Measurements from ENCODE around the gene CFAP299. TPM values are rescaled to one million over a fixed set of nuclear protein-coding genes. Genes with fewer than 3 reads are reported as not detected.

CFAP299 gene
- total RNA-seq, 4 donors from 2014 or later = not detected

DNA sequence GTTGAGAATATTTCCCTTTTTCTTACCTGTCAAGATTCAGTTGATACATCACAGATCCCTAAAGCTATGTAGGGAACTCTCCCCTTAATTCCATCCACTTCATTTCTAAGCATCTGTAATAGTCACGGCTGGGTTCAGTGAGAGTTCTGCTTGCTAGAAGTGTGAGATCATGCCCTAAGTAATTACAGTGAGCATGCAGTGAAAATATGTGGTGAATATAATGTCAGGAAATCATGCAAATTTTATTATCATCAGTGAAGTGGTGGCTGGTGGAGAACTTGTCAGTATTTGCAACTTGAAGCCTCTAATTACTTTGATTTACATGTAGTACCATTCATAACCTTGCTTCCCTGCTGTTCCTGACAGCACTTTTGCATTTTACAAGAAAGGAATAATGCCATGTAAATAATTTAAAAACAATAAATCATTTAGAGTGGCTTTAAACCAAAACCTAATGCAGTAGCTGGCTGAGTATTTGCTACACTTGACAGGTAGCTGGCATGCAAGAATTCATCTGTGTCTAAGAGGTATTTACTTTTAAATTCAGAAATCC lies 28.3 kb upstream of the CFAP299 start:
- H3K9me3 ChIP-seq = no peaks in the 10 kb centered on the region
- peaks cover 41% of the 10 kb centered on the region for H3K27me3 ChIP-seq
- WGBS = 5% methylated on average over 1 of the region's 1 CpG
- DNase-seq (ENCODE audit: low spot score in 2 of 2) = no peak
- no peak overlapping the region for H3K4me3 ChIP-seq
- no peak overlapping the region for H3K27ac ChIP-seq
- no peaks in the 10 kb centered on the region for H3K36me3 ChIP-seq
- TF ChIP-seq POLR2AphosphoS5 (IDR thresholded peaks at IDR 0.05) (no peak), EP300 (IDR thresholded peaks at IDR 0.05) (no peak), POLR2A (IDR thresholded peaks at IDR 0.05) (no peak)
- TF ChIP-seq, protein P1, sequence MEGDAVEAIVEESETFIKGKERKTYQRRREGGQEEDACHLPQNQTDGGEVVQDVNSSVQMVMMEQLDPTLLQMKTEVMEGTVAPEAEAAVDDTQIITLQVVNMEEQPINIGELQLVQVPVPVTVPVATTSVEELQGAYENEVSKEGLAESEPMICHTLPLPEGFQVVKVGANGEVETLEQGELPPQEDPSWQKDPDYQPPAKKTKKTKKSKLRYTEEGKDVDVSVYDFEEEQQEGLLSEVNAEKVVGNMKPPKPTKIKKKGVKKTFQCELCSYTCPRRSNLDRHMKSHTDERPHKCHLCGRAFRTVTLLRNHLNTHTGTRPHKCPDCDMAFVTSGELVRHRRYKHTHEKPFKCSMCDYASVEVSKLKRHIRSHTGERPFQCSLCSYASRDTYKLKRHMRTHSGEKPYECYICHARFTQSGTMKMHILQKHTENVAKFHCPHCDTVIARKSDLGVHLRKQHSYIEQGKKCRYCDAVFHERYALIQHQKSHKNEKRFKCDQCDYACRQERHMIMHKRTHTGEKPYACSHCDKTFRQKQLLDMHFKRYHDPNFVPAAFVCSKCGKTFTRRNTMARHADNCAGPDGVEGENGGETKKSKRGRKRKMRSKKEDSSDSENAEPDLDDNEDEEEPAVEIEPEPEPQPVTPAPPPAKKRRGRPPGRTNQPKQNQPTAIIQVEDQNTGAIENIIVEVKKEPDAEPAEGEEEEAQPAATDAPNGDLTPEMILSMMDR (IDR thresholded peaks at IDR 0.05) = no peak
- peaks cover 7% of the 10 kb centered on the region for H3K4me1 ChIP-seq

GRCh38 chr4:80307774-80308465 lies 27.6 kb upstream of the CFAP299 start:
- H3K9me3 ChIP-seq = no peaks in the 10 kb centered on the region
- WGBS = 38% methylated on average over 10 of the region's 10 CpGs
- no peak overlapping the region for H3K4me3 ChIP-seq
- peaks cover 39% of the 10 kb centered on the region for H3K27me3 ChIP-seq
- peaks cover 7% of the 10 kb centered on the region for H3K4me1 ChIP-seq
- no peak for TF ChIP-seq POLR2AphosphoS5 (IDR thresholded peaks at IDR 0.05)
- no peak for TF ChIP-seq EP300 (IDR thresholded peaks at IDR 0.05)
- TF ChIP-seq POLR2A (IDR thresholded peaks at IDR 0.05) = no peak
- TF ChIP-seq, protein P1 (IDR thresholded peaks at IDR 0.05) = no peak
- H3K36me3 ChIP-seq = no peaks in the 10 kb centered on the region
- no peak overlapping the region for H3K27ac ChIP-seq
- no peak for DNase-seq (ENCODE audit: low spot score in 2 of 2)

DNA sequence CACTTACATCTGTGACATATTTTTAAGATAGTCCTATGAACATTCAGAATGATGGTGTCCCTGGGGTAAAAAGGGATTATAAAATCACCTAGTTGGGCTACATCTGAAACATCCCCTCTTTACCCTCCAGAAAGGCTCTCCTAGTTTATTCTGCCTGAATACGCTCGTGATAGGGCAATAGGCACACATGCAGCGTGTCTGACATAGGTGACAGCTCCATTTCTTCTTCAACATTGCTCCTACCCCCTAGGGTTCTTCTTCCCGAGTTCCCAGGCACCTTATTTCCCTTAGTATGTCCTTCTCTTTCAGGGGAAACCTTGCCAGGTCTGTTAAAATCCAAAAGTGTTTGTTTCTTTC lies 27.1 kb upstream of the CFAP299 start:
- WGBS = 32% methylated on average over 4 of the region's 4 CpGs
- Histone ChIP-seq H3K27me3 (peaks cover 37% of the 10 kb centered on the region), H3K36me3 (no peaks in the 10 kb centered on the region), H3K4me1 (peaks cover 7% of the 10 kb centered on the region), H3K4me3 (no peak overlapping the region), H3K9me3 (no peaks in the 10 kb centered on the region), H3K27ac (no peak overlapping the region)
- DNase-seq (ENCODE audit: low spot score in 2 of 2) = no peak
- TF ChIP-seq, protein P1 (IDR thresholded peaks at IDR 0.05) = no peak
- no peak for TF ChIP-seq EP300 (IDR thresholded peaks at IDR 0.05)
- no peak for TF ChIP-seq POLR2AphosphoS5 (IDR thresholded peaks at IDR 0.05)
- TF ChIP-seq POLR2A (IDR thresholded peaks at IDR 0.05) = no peak

- no peak overlapping the region for H3K27ac ChIP-seq
- peaks cover 7% of the 10 kb centered on the region for H3K4me1 ChIP-seq
- H3K9me3 ChIP-seq = no peaks in the 10 kb centered on the region
- peaks cover 38% of the 10 kb centered on the region for H3K27me3 ChIP-seq
- 73% methylated on average over 5 of the region's 5 CpGs for WGBS
- no peak overlapping the region for H3K4me3 ChIP-seq
- TF ChIP-seq POLR2A (IDR thresholded peaks at IDR 0.05) (no peak), EP300 (IDR thresholded peaks at IDR 0.05) (no peak), POLR2AphosphoS5 (IDR thresholded peaks at IDR 0.05) (no peak)
- TF ChIP-seq, protein P1 (IDR thresholded peaks at IDR 0.05) = no peak
- no peak for DNase-seq (ENCODE audit: low spot score in 2 of 2)
- no peaks in the 10 kb centered on the region for H3K36me3 ChIP-seq
Measured at GRCh38 chr4:80309294-80310004, 26.1 kb upstream of the CFAP299 start.

- peaks cover 7% of the 10 kb centered on the region for H3K4me1 ChIP-seq
- WGBS = 85% methylated on average over 3 of the region's 3 CpGs
- no peak for TF ChIP-seq POLR2A (IDR thresholded peaks at IDR 0.05)
- no peak for TF ChIP-seq POLR2AphosphoS5 (IDR thresholded peaks at IDR 0.05)
- TF ChIP-seq, protein P1 (IDR thresholded peaks at IDR 0.05) = no peak
- TF ChIP-seq EP300 (IDR thresholded peaks at IDR 0.05) = no peak
- no peak for DNase-seq (ENCODE audit: low spot score in 2 of 2)
- no peaks in the 10 kb centered on the region for H3K36me3 ChIP-seq
- H3K4me3 ChIP-seq = no peak overlapping the region
- H3K27ac ChIP-seq = no peak overlapping the region
- peaks cover 42% of the 10 kb centered on the region for H3K27me3 ChIP-seq
- no peaks in the 10 kb centered on the region for H3K9me3 ChIP-seq
Measured at GRCh38 chr4:80311130-80311529, 24.4 kb upstream of the CFAP299 start.
